LNCAP (cell line): ENCODE results near the gene CDKN2B-AS1.

Experiments
- TF ChIP-seq, protein P1 (sequence below): fragments of 450-650 bp; IDR thresholded peaks from 2 replicates; pipeline ENCODE4 v1.5.1; 2017; ENCODE audit warnings: mild to moderate bottlenecking

CDKN2B-AS1 gene

DNA sequence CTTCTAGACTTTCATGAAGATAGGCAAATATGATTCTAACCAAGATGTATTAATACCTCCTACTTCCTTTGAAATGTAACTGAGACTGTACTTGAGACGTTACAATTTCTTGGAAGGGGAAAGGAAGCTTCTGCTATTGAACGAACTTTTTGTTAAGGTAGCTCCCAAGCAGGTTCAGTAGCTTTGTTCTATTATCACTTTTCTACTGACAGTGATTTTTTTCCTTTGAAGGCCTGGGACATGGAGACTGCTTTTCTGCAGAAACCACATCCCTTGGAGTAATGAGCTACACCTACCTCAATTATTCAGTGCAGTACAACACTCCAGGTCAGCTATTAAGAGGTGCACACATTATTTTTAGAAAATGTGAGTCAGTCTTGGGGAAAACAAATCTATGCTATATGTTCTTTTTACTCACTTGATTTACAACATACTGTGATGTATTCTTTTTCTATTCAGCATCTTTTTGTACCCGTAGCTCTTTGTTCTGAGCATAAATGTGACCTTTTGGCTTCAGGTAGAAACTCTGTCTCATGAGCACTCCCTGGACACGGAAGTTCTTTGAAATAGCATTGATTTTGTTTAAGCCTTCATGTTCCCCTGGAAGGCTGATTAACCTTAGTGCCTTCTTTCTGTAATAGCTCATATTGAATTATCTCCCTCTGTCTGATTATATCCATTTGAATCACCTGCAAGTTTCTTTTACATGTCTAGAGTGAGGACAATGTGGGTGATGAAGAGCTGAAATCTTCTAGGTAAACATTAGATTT is 71.0 kb downstream of the CDKN2B-AS1 start:
- TF ChIP-seq, protein P1, sequence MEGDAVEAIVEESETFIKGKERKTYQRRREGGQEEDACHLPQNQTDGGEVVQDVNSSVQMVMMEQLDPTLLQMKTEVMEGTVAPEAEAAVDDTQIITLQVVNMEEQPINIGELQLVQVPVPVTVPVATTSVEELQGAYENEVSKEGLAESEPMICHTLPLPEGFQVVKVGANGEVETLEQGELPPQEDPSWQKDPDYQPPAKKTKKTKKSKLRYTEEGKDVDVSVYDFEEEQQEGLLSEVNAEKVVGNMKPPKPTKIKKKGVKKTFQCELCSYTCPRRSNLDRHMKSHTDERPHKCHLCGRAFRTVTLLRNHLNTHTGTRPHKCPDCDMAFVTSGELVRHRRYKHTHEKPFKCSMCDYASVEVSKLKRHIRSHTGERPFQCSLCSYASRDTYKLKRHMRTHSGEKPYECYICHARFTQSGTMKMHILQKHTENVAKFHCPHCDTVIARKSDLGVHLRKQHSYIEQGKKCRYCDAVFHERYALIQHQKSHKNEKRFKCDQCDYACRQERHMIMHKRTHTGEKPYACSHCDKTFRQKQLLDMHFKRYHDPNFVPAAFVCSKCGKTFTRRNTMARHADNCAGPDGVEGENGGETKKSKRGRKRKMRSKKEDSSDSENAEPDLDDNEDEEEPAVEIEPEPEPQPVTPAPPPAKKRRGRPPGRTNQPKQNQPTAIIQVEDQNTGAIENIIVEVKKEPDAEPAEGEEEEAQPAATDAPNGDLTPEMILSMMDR = no peak

DNA sequence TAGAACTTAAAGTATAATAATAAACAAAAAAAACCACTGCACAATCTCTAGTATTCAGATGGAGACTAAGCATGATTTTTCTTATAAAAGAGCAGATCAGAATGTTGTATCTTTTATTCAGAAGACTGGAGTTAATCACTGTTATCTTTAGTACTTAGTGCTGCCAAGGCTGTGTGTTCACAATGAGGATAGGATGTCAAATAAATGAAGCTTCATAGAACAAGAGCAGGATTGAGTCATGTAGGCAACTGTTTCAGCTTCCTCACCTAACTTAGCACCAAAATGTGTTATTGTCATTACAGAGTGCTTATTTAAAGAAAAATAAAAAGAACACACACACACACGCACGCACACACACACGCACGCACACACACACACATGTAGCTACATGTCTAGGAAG is 72.6 kb downstream of the CDKN2B-AS1 start:
- TF ChIP-seq, protein P1 = no peak

DNA sequence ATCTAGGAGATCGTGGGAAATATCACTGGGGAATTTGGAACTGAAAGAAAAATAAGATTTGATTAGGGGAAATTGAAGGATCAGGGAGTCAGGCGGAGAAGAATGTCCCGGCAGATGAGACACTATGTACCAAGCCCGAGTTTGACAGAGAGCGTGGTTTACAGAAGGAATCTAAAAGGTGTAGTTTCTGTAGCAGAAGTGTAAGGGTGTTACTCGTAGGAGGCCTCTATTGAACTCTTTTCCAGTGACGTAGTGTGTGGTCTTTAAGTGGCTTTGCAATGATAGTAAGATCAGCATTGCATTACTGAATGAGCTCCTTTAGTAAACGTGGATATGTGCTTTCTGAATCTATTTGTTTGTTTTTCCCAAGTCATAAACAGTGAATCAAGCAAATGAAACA is 73.8 kb downstream of the CDKN2B-AS1 start:
- TF ChIP-seq, protein P1 = no peak

DNA sequence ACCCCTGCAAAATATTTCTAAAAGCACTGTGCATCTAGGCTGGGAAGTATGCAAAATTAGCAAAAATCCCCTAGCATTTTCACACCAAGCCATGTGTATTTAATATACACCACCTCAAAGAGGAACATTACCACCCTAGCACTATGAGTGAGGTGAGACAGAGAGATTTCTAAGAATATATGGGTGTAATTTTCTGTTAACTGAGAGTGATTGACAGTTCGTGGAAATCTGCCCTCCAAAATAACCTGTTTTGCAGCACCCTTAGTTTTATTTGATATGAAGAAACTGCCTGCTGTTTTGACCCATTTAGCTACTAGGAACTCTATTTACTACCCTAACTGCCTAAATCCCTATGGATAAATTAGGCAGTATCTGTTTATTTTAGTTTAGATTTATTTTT is 78.8 kb downstream of the CDKN2B-AS1 start:
- TF ChIP-seq, protein P1 = no peak

DNA sequence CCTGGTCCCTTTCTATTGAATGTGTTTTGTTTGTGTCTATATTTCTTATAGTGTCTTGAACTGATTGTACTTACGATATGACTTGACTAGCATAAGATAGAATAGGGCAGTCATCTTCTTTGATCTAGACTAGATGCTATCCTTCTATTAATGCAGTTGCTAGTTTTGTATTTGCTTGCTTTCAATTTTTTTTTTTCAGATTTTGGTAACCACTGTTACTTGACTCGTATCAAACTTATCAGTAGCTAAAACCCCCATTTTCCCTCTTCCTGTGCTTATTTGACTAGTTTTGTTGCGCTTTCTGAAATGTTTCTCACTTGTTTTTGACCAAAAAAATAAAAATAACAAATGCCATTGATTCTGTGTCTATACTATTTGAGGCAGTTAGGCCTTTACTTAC is 83.5 kb downstream of the CDKN2B-AS1 start:
- TF ChIP-seq, protein P1 = no peak

DNA sequence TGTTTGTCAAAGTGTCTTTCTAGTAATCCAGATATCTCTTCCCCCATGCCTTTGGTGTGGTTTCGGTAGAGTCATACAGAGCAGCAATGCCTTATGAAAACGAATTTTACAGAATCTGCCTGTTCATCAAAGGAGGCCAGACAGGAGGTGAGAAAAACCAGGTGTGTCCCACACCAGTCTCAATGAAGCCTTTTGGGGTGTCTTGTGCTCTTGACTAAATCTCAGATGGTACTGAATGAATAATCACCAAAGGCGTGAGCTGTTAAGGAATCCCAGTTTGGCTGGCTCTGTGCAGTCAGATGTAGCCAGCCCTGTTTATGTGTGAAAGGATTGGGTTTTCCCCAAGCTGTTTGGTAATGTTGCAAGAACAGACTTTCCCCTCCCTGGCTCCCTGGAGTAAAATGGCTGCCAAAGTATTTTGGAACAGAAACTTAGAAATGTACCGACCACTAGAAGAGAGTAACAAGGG is 85.3 kb downstream of the CDKN2B-AS1 start:
- TF ChIP-seq, protein P1 = no peak

DNA sequence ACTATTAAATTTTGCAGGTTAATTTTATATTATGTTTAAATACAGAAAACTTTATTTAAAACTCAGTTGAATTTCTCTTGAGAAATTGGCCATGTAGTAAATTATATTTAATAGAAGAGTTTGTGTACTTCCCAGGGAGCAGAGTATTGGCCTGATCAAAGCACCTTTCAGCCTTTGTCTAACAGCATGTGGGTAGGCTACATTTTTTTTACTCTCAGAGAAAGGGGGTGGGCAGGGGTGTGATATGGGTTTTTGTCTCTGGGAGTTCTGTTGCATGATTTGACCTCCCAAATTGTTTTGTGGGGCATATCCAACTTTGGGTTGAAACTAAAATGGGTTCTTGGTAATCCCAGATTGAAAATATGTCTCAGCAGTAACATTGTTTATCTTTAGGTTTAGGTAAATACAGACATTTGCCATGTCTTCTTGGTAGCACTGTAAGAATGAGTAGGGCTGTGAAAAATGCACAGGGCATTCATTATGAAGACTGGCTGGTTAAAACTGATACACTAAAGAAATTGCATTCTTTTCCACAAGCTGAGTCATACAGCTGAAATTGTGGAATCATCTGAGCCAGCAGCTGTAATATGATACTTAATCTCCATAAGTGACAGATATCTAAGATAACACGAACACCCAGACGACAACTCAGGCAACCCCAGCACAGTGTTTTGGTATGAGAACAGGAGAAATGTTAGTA is 89.9 kb downstream of the CDKN2B-AS1 start:
- TF ChIP-seq, protein P1 = no peak
